Keratinocyte (primary cell): ENCODE results near the gene SMIM27. TPM values are rescaled to one million over a fixed set of nuclear protein-coding genes. Genes with fewer than 3 reads are reported as not detected.

ENCODE experiments used
- DNase-seq: peaks from one replicate; pipeline ENCODE4 v3.0.0-alpha.2; 2011; ENCODE audit warnings: low read depth, missing footprints, low spot score
- FAIRE-seq: peaks from 2 replicates; lab custom pipeline; 2011; peaks lifted over from hg19 to GRCh38; lab: Jason Lieb, UNC
- H2AFZ ChIP-seq: 2 replicates; pipeline ENCODE4 v1.6.0; 2012; ENCODE audit warnings: low read length, control low read depth, inconsistent platforms; ENCODE audit not compliant: control insufficient read depth
- H3K27ac ChIP-seq: 2 replicates; pipeline ENCODE4 v1.5.1; 2011; ENCODE audit warnings: low read length; ENCODE audit not compliant: control insufficient read depth, insufficient read depth
- H3K27me3 ChIP-seq: 3 replicates; pipeline ENCODE4 v1.6.0; 2011; ENCODE audit warnings: low read length; ENCODE audit not compliant: control insufficient read depth, insufficient read depth; ENCODE audit errors: extremely low read depth
- H3K36me3 ChIP-seq, 2 experiments: 2 replicates in 1 of 2; 3 replicates in 1 of 2; pipeline ENCODE4 v1.5.1; 2011; ENCODE audit warnings: low read length in 2 of 2, mild to moderate bottlenecking in 1 of 2; ENCODE audit not compliant: control insufficient read depth in 2 of 2, insufficient read depth in 2 of 2; ENCODE audit errors: extremely low read depth in 1 of 2
- H3K4me1 ChIP-seq: 3 replicates; pipeline ENCODE4 v1.5.1; 2011; ENCODE audit warnings: low read length; ENCODE audit not compliant: control insufficient read depth, insufficient read depth; ENCODE audit errors: extremely low read depth
- H3K4me2 ChIP-seq: 3 replicates; pipeline ENCODE4 v1.6.0; 2011; ENCODE audit warnings: low read depth, low read length; ENCODE audit not compliant: control insufficient read depth, insufficient read depth; ENCODE audit errors: extremely low read depth
- H3K4me3 ChIP-seq, 3 experiments: fragments of 200-600 bp in 1 of 3; sonication (generic) in 1 of 3; 2 replicates in 2 of 3; 3 replicates in 1 of 3; pipeline ENCODE4 v1.5.1; 2011 to 2016; ENCODE audit warnings: low read length in 3 of 3, mild to moderate bottlenecking in 3 of 3, control low read depth in 2 of 3, inconsistent platforms in 1 of 3, low read depth in 1 of 3, mixed read lengths in 1 of 3, mixed run types in 1 of 3, moderate library complexity in 1 of 3; ENCODE audit not compliant: control insufficient read depth in 2 of 3, insufficient read depth in 2 of 3; ENCODE audit errors: extremely low read depth in 1 of 3
- H3K79me2 ChIP-seq: 2 replicates; pipeline ENCODE4 v1.6.0; 2012; ENCODE audit warnings: low read length; ENCODE audit not compliant: control insufficient read depth, insufficient read depth
- H3K9ac ChIP-seq: 3 replicates; pipeline ENCODE4 v1.6.0; 2011; ENCODE audit warnings: low read length; ENCODE audit not compliant: control insufficient read depth, insufficient read depth; ENCODE audit errors: extremely low read depth
- H3K9me1 ChIP-seq: 3 replicates; pipeline ENCODE4 v1.6.0; 2011; ENCODE audit warnings: low read length; ENCODE audit not compliant: control insufficient read depth, insufficient read depth; ENCODE audit errors: extremely low read depth
- H3K9me3 ChIP-seq: 2 replicates; pipeline ENCODE4 v1.5.1; 2012; ENCODE audit warnings: low read depth, low read length; ENCODE audit not compliant: control insufficient read depth
- H4K20me1 ChIP-seq: 3 replicates; pipeline ENCODE4 v1.6.0; 2011; ENCODE audit warnings: low read length; ENCODE audit not compliant: control insufficient read depth, insufficient read depth; ENCODE audit errors: extremely low read depth
- EZH2 ChIP-seq: IDR thresholded peaks from one replicate; pipeline ENCODE4 v1.6.1; 2012; ENCODE audit warnings: inconsistent platforms, mild to moderate bottlenecking, low read length, moderate library complexity
- dilution Hi-C: fragments of 300-500 bp; cut with MboI; formaldehyde crosslinking; loops from one replicate; pipeline ENCODE4 v1.7.0; 2020; ENCODE audit warnings: low sequenced_read_pairs; ENCODE audit not compliant: extremely low pct_ligation_motif_present
- polyA plus RNA-seq, 5 experiments: library from polyadenylated mRNA; depleted of rRNA in 3 of 5; stranded (reverse) in 3 of 5; stranded (forward) in 1 of 5; unstranded in 1 of 5; fragments of >200 nt; gene quantifications; 1 replicate in 1 of 5; 2 replicates in 3 of 5; 3 replicates in 1 of 5; pipeline versions ENCODE4 v1.2.1 to v1.2.3, GENCODE V29; 2011 to 2012; ENCODE audit warnings: missing spikeins in 2 of 5, low read depth in 1 of 5, low replicate concordance in 1 of 5
- TF ChIP-seq, protein P1 (sequence below), 3 experiments: IDR thresholded peaks in 1 of 3; conservative IDR thresholded peaks in 1 of 3; optimal IDR thresholded peaks in 1 of 3; 2 replicates in 2 of 3; 3 replicates in 1 of 3; pipeline versions ENCODE3 to v1.5.1; 2011; ENCODE audit warnings: low read length in 3 of 3, mild to moderate bottlenecking in 3 of 3, moderate library complexity in 2 of 3, control low read depth in 1 of 3, inconsistent platforms in 1 of 3; ENCODE audit not compliant: insufficient read depth in 2 of 3; ENCODE audit errors: extremely low read depth in 1 of 3

The SMIM27 gene
- polyA plus RNA-seq, 1 donor (not counting 4 experiments of a cell fraction or from before 2014, with no cell fraction given), result 13.0 TPM

DNA sequence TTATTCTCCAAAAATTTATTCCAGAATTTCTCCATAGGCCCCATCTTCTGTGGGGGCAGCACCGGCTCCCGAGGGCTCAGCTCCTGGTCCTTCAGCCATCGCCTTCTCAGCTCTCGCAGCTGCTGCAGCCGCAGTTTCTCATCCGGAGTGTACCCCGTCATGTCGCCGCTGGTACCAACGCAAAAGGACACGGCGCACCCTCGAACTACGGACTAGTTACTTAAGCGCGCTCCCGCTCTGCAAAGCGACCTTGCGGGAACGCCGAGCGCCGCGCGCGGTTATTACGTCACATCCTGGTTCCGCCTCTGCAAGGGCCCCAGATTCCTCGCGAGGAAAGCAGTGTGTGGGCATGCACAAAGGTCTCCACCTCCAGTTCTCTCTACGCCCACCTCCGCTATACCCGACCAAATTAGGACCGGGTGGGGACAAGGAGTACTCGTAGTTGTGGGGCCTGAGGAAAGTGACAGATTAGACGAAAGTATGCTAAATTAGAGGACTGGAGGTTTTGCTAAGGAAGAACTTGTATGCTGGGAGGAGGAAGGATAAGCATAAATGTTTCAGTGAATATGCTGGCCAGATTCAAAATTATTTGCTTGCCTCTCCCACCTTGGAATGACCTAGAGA is 20.9 kb downstream of the SMIM27 start, which contains the start of gene NDUFB6:
TSS of gene NDUFB6 (minus strand) at position 260 of the 624 bp plus-strand sequence. CDS start at position 161, 99 bp downstream.
- Histone ChIP-seq H3K36me3 (peaks cover 2 to 3% of the 10 kb centered on the region in 2 experiments), H3K27me3 (no peaks in the 10 kb centered on the region), H3K9me1 (no peaks in the 10 kb centered on the region), H3K4me2 (peak within 1 kb of the TSS; percentile 98), H2AFZ (peak within 1 kb of the TSS; percentile 99), H3K4me3 (peak within 1 kb of the TSS; percentile 91 to 97 (median 97)), H3K27ac (peak within 1 kb of the TSS; percentile 83), H3K79me2 (peaks cover 37% of the 10 kb centered on the region), H4K20me1 (no peaks in the 10 kb centered on the region), H3K9me3 (no peaks in the 10 kb centered on the region), H3K4me1 (peaks cover 13% of the 10 kb centered on the region), H3K9ac (peak within 1 kb of the TSS; percentile 90)
- peak; percentile 85 for FAIRE-seq
- DNase-seq, result no peak
- dilution Hi-C loops, result loop anchor here (25.0 kb wide), 1 partner anchor 136 kb away; no protein-coding TSS in a partner anchor
- no peak for TF ChIP-seq EZH2
- TF ChIP-seq, protein P1, sequence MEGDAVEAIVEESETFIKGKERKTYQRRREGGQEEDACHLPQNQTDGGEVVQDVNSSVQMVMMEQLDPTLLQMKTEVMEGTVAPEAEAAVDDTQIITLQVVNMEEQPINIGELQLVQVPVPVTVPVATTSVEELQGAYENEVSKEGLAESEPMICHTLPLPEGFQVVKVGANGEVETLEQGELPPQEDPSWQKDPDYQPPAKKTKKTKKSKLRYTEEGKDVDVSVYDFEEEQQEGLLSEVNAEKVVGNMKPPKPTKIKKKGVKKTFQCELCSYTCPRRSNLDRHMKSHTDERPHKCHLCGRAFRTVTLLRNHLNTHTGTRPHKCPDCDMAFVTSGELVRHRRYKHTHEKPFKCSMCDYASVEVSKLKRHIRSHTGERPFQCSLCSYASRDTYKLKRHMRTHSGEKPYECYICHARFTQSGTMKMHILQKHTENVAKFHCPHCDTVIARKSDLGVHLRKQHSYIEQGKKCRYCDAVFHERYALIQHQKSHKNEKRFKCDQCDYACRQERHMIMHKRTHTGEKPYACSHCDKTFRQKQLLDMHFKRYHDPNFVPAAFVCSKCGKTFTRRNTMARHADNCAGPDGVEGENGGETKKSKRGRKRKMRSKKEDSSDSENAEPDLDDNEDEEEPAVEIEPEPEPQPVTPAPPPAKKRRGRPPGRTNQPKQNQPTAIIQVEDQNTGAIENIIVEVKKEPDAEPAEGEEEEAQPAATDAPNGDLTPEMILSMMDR (optimal IDR thresholded peaks at IDR 0.05 in 1 of 3, IDR thresholded peaks at IDR 0.05 in 1 of 3, conservative IDR thresholded peaks at IDR 0.05 in 1 of 3; ENCODE audit: extremely low read depth in 1 of 3, insufficient read depth in 2 of 3, low read length in 3 of 3), result no peak

DNA sequence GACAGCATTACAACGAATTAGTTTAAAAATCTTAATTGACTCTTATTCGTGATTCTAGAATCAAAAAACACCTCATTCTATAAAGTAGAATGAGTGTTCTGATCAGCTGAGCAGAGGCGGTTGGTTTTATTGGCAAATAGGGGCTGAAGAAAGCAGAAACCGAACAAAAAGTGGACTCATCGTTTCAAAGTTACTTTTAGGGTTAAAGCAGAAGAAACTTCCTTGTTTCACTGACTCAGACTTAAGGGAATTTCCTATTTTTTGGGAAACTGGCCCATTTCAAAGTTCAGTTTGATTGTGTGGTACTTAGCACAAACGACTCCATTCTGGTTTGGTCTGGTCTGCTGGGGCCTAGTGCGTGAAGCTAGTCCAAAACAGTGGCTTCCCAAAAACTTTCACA is 21.7 kb downstream of the SMIM27 start:
- Histone ChIP-seq H3K9me3 (no peaks in the 10 kb centered on the region), H3K9me1 (no peaks in the 10 kb centered on the region), H3K36me3 (peaks cover 0 to 3% of the 10 kb centered on the region in 2 experiments), H3K4me3 (no peak overlapping the region), H4K20me1 (no peaks in the 10 kb centered on the region), H3K79me2 (peaks cover 35% of the 10 kb centered on the region), H3K27ac (no peak overlapping the region), H2AFZ (peak overlapping the region; percentile 98), H3K27me3 (no peaks in the 10 kb centered on the region), H3K9ac (no peak overlapping the region), H3K4me2 (peak overlapping the region; percentile 98), H3K4me1 (peaks cover 13% of the 10 kb centered on the region)
- DNase-seq (no peak), FAIRE-seq (no peak)
- no peak for TF ChIP-seq EZH2
- TF ChIP-seq, protein P1 (optimal IDR thresholded peaks at IDR 0.05 in 1 of 3, IDR thresholded peaks at IDR 0.05 in 1 of 3, conservative IDR thresholded peaks at IDR 0.05 in 1 of 3; ENCODE audit: extremely low read depth in 1 of 3, insufficient read depth in 2 of 3, low read length in 3 of 3), result no peak
- dilution Hi-C loops, result loop anchor here (25.0 kb wide), 1 partner anchor 137 kb away; no protein-coding TSS in a partner anchor
